WTC11 (cell line): ENCODE results near the gene HOXA1. TPM values are rescaled to one million over a fixed set of nuclear protein-coding genes. Genes with fewer than 3 reads are reported as not detected.

Experiments
- ATAC-seq: fragments of 200-7000 bp; cut with Tn5 transposase; 2 replicates; pipeline ENCODE4 v1.10.0; 2021; ENCODE audit warnings: mild to moderate bottlenecking, moderate library complexity
- CTCF ChIA-PET: fragments of 300-600 bp; sonication (Branson Sonifier 250); formaldehyde crosslinking; loops from one replicate; lab custom pipeline; 2021; ENCODE audit warnings: antibody characterized with exemption; lab: Charles Lee
- POLR2A ChIA-PET: fragments of 350-600 bp; sonication (Branson Sonifier 250); formaldehyde crosslinking; loops from one replicate; lab custom pipeline; 2021; ENCODE audit warnings: antibody characterized with exemption; lab: Charles Lee
- DNase-seq: peaks from one replicate; pipeline ENCODE4 v3.0.0; 2021; ENCODE audit warnings: low spot score
- H3K27ac Mint-ChIP-seq: 2 replicates; pipeline ENCODE4 v1.8.0; 2021; ENCODE audit warnings: mixed read lengths
- H3K27me3 Mint-ChIP-seq: 2 replicates; pipeline ENCODE4 v1.8.0; 2021; ENCODE audit warnings: low read depth, mild to moderate bottlenecking, moderate library complexity, mixed read lengths
- H3K36me3 Mint-ChIP-seq: 2 replicates; pipeline ENCODE4 v1.8.0; 2021; ENCODE audit warnings: mixed read lengths
- H3K4me1 Mint-ChIP-seq: 2 replicates; pipeline ENCODE4 v1.8.0; 2022; ENCODE audit warnings: mixed read lengths
- H3K4me3 Mint-ChIP-seq: 2 replicates; pipeline ENCODE4 v1.8.0; 2021; ENCODE audit warnings: mild to moderate bottlenecking, moderate library complexity, mixed read lengths
- H3K9me3 Mint-ChIP-seq: 2 replicates; pipeline ENCODE4 v1.8.0; 2021; ENCODE audit warnings: mixed read lengths
- ATF6 ChIP-seq: sonication (generic); formaldehyde crosslinking; IDR thresholded peaks from 2 replicates; pipeline ENCODE4 v1.8.1; 2023; ENCODE audit warnings: mild to moderate bottlenecking, missing genetic modification reagents
- CREB1 ChIP-seq: sonication (generic); formaldehyde crosslinking; IDR thresholded peaks from 2 replicates; pipeline ENCODE4 v1.8.0; 2023; ENCODE audit warnings: mild to moderate bottlenecking, missing genetic modification reagents
- CREM ChIP-seq: sonication (generic); formaldehyde crosslinking; IDR thresholded peaks from 2 replicates; pipeline ENCODE4 v1.8.1; 2022; ENCODE audit warnings: mild to moderate bottlenecking, missing genetic modification reagents, moderate library complexity
- ELF4 ChIP-seq: sonication (generic); formaldehyde crosslinking; IDR thresholded peaks from 2 replicates; pipeline ENCODE4 v1.8.1; 2022; ENCODE audit warnings: low read depth, mild to moderate bottlenecking, moderate library complexity, missing genetic modification reagents
- ESRRA ChIP-seq: sonication (generic); formaldehyde crosslinking; IDR thresholded peaks from 2 replicates; pipeline ENCODE4 v1.8.1; 2022; ENCODE audit warnings: mild to moderate bottlenecking, missing genetic modification reagents, borderline replicate concordance
- HMGA2 ChIP-seq: fragments of 250-450 bp; sonication (Bioruptor Pico); IDR thresholded peaks from 2 replicates; pipeline ENCODE4 v1.4.0; 2021; ENCODE audit warnings: mild to moderate bottlenecking, moderate library complexity
- NR3C1 ChIP-seq: sonication (generic); formaldehyde crosslinking; conservative IDR thresholded peaks from 2 replicates; pipeline ENCODE4 v1.8.1; 2023; ENCODE audit warnings: low read depth, mild to moderate bottlenecking, missing genetic modification reagents
- PRDM15 ChIP-seq: sonication (generic); formaldehyde crosslinking; IDR thresholded peaks from 2 replicates; pipeline ENCODE4 v1.8.0; 2022; ENCODE audit warnings: missing genetic modification reagents
- SMAD4 ChIP-seq: sonication (generic); formaldehyde crosslinking; IDR thresholded peaks from 2 replicates; pipeline ENCODE4 v1.8.0; 2022; ENCODE audit warnings: mild to moderate bottlenecking, missing genetic modification reagents
- TEAD4 ChIP-seq: sonication (generic); formaldehyde crosslinking; IDR thresholded peaks from 2 replicates; pipeline ENCODE4 v1.8.0; 2022; ENCODE audit warnings: mild to moderate bottlenecking, missing genetic modification reagents
- USF1 ChIP-seq: sonication (generic); formaldehyde crosslinking; IDR thresholded peaks from 2 replicates; pipeline ENCODE4 v1.8.0; 2022; ENCODE audit warnings: mild to moderate bottlenecking, missing genetic modification reagents
- USF2 ChIP-seq: sonication (generic); formaldehyde crosslinking; IDR thresholded peaks from 2 replicates; pipeline ENCODE4 v1.8.1; 2023; ENCODE audit warnings: mild to moderate bottlenecking, missing genetic modification reagents, moderate library complexity
- ZBTB21 ChIP-seq: sonication (generic); formaldehyde crosslinking; IDR thresholded peaks from 2 replicates; pipeline ENCODE4 v1.8.1; 2023; ENCODE audit warnings: mild to moderate bottlenecking, missing genetic modification reagents, borderline replicate concordance
- ZNF138 ChIP-seq: sonication (generic); formaldehyde crosslinking; conservative IDR thresholded peaks from 2 replicates; pipeline ENCODE4 v1.8.1; 2022; ENCODE audit warnings: mild to moderate bottlenecking, moderate library complexity, missing genetic modification reagents
- ZNF416 ChIP-seq: fragments of 250-450 bp; sonication (Bioruptor Pico); IDR thresholded peaks from 2 replicates; pipeline ENCODE4 v1.9.0; 2021; ENCODE audit warnings: mild to moderate bottlenecking, inconsistent platforms
- total RNA-seq: library from RNA; stranded (reverse); gene quantifications from 3 replicates; pipeline ENCODE4 v1.2.3, GENCODE V29; 2021

HOXA1 gene
- total RNA-seq, 1 experiment from 2014 or later: not detected

- TF ChIP-seq ATF6 (CRISPR knock-in tag) (no peak), NR3C1 (CRISPR knock-in tag) (no peak), CREM (no peak), ZNF138 (CRISPR knock-in tag) (no peak), CREB1 (CRISPR knock-in tag) (no peak)
Observed at GRCh38 chr7:27073076-27073475, 22.7 kb downstream of the HOXA1 start (continued).

- POLR2A ChIA-PET: interaction anchor here (0.6 kb wide), 1 partner anchor 123 kb away, joined by 4 read pairs; no protein-coding TSS in a partner anchor
- Mint-ChIP-seq H3K27ac (no peak overlapping the region), H3K9me3 (peaks cover 3% of the 10 kb centered on the region; the same call in 1 of the 2 replicates), H3K36me3 (no peaks in the 10 kb centered on the region), H3K4me3 (no peak overlapping the region), H3K27me3 (peaks cover 22% of the 10 kb centered on the region), H3K4me1 (no peaks in the 10 kb centered on the region)
- ATAC-seq (no peak), DNase-seq (no peak)
- CTCF ChIA-PET: no interaction called here
- TF ChIP-seq HMGA2 (CRISPR knock-in tag) (no peak), ZBTB21 (no peak), CREM (no peak), NR3C1 (CRISPR knock-in tag) (no peak)
Observed at GRCh38 chr7:27071622-27072390, 24.0 kb downstream of the HOXA1 start.

- no peaks in the 10 kb centered on the region for H3K9me3 Mint-ChIP-seq
- no peak for TF ChIP-seq ELF4
- no peak for TF ChIP-seq ATF6 (CRISPR knock-in tag)
- no peak for TF ChIP-seq TEAD4
- TF ChIP-seq ESRRA (CRISPR knock-in tag): no peak
- no peak for DNase-seq
- ATAC-seq: no peak
- ChIA-PET POLR2A (no interaction called here), CTCF (no interaction called here)
- no peaks in the 10 kb centered on the region for H3K36me3 Mint-ChIP-seq
- H3K4me1 Mint-ChIP-seq: no peaks in the 10 kb centered on the region
- no peak overlapping the region for H3K27ac Mint-ChIP-seq
- peaks cover 17% of the 10 kb centered on the region for H3K27me3 Mint-ChIP-seq
- H3K4me3 Mint-ChIP-seq: no peak overlapping the region
Observed at GRCh38 chr7:27068259-27068658, 27.5 kb downstream of the HOXA1 start.

GRCh38 chr7:27066148-27066547, 29.7 kb downstream of the HOXA1 start:
- H3K36me3 Mint-ChIP-seq: no peaks in the 10 kb centered on the region
- no peak for TF ChIP-seq USF2 (CRISPR knock-in tag)
- no peak for TF ChIP-seq USF1 (CRISPR knock-in tag)
- TF ChIP-seq SMAD4 (CRISPR knock-in tag): no peak
- no peak for TF ChIP-seq PRDM15
- no peak for TF ChIP-seq ZNF416 (CRISPR knock-in tag)
- H3K27ac Mint-ChIP-seq: no peak overlapping the region
- no peak for DNase-seq
- ATAC-seq: no peak
- H3K9me3 Mint-ChIP-seq: no peaks in the 10 kb centered on the region
- H3K4me3 Mint-ChIP-seq: no peak overlapping the region
- CTCF ChIA-PET: no interaction called here
- POLR2A ChIA-PET: no interaction called here
- no peaks in the 10 kb centered on the region for H3K4me1 Mint-ChIP-seq
- H3K27me3 Mint-ChIP-seq: peaks cover 5% of the 10 kb centered on the region
